Thyroid gland (tissue), 4 donors: ENCODE measurements around the gene NSL1. TPM values are rescaled to one million over a fixed set of nuclear protein-coding genes. Genes with fewer than 3 reads are reported as not detected.

Experiments used
- DNase-seq, 2 donors: peaks; one replicate each; pipeline ENCODE4 v3.0.0-alpha.2; 2019
- H3K27ac ChIP-seq, 3 donors: fragments of 200-600 bp; sonication (generic); 1 replicate in 2 of 3; 2 replicates in 1 of 3; pipeline ENCODE4 v1.5.1; 2016 to 2019; ENCODE audit warnings: mild to moderate bottlenecking in 1 of 3, moderate library complexity in 1 of 3
- H3K27me3 ChIP-seq: fragments of 200-600 bp; sonication (generic); one replicate; pipeline ENCODE4 v1.5.1; 2019
- H3K36me3 ChIP-seq, 2 donors: fragments of 200-600 bp; sonication (generic); one replicate each; pipeline ENCODE4 v1.5.1; 2016 to 2019
- H3K4me1 ChIP-seq, 2 donors: fragments of 200-600 bp; sonication (generic); one replicate each; pipeline ENCODE4 v1.5.1; 2017 to 2019
- H3K4me3 ChIP-seq, 3 donors: fragments of 200-600 bp; sonication (generic); replicated peaks in 1 of 3; 1 replicate in 2 of 3; 2 replicates in 1 of 3; pipeline ENCODE4 v1.5.1; 2016; ENCODE audit warnings: mild to moderate bottlenecking in 1 of 3
- H3K9me3 ChIP-seq: fragments of 200-600 bp; sonication (generic); one replicate; pipeline ENCODE4 v1.5.1; 2017
- CTCF ChIP-seq, 6 experiments: fragments of 200-600 bp in 3 of 6; fragments of 450-650 bp in 3 of 6; sonication (generic) in 3 of 6; IDR thresholded peaks; one replicate each; pipeline ENCODE4 v1.5.1; 2016 to 2019; ENCODE audit warnings: antibody characterized with exemption in 6 of 6, mild to moderate bottlenecking in 2 of 6, inconsistent platforms in 1 of 6, moderate library complexity in 1 of 6
- POLR2A ChIP-seq, 2 donors: fragments of 450-650 bp; IDR thresholded peaks; one replicate each; pipeline ENCODE4 v1.6.1; 2017; ENCODE audit warnings: antibody characterized with exemption in 2 of 2, mild to moderate bottlenecking in 2 of 2, moderate library complexity in 1 of 2
- WGBS, 2 donors: methylation state at CpG; one replicate each; pipeline ENCODE4 v1.1.5; 2017; 5-methylcytosine and 5-hydroxymethylcytosine counted together
- intact Hi-C: fragments of 100-400 bp; cut with DNase I; formaldehyde crosslinking; loops from one replicate; pipeline ENCODE4 v1.15.1; 2023
- total RNA-seq, 4 donors: library from RNA; depleted of rRNA; stranded (reverse); fragments of >200 nt; gene quantifications; one replicate each; pipeline ENCODE4 v1.2.3, GENCODE V29; 2016

Gene NSL1
- total RNA-seq, 4 donors from 2014 or later = 47.5 to 62.8 (median 62.2) TPM

DNA sequence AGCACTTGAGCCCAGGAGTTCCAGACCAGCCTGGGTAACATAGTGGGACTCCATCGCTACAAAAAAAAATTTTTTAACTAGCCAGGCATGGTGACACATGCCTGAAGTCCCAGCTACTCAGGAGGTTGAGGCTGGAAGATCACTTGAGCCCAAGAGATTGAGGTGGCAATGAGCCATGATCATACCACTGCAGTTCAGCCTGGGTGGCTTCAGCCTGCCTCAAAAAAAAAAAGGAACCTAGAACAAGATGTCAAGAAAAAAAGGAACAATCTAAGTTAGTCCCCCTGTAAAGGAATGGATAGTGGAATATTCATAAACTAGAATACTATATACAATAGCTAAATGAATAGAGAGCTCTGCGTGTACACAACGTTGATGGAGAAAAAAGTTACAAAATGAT lies 14.4 kb downstream of the NSL1 start:
- no peak overlapping the region for H3K4me3 ChIP-seq
- WGBS, 2 donors = 94% methylated on average over 3 of the region's 3 CpGs
- no peaks in the 10 kb centered on the region for H3K4me1 ChIP-seq
- no peaks in the 10 kb centered on the region for H3K9me3 ChIP-seq
- DNase-seq = peak; percentile 10 to 20
- H3K27me3 ChIP-seq = no peaks in the 10 kb centered on the region
- H3K36me3 ChIP-seq = peaks cover 0 to 2% of the 10 kb centered on the region in 2 donors
- TF ChIP-seq CTCF (IDR thresholded peaks at IDR 0.05) (no peak), POLR2A (IDR thresholded peaks at IDR 0.05) (no peak)
- H3K27ac ChIP-seq = no peak overlapping the region
- intact Hi-C loops = no loop called here

GRCh38 chr1:212775241-212775640 lies 16.3 kb downstream of the NSL1 start:
- no peak overlapping the region for H3K4me3 ChIP-seq
- H3K27me3 ChIP-seq = no peaks in the 10 kb centered on the region
- H3K4me1 ChIP-seq = no peaks in the 10 kb centered on the region
- intact Hi-C loops = no loop called here
- TF ChIP-seq POLR2A (IDR thresholded peaks at IDR 0.05) (no peak), CTCF (IDR thresholded peaks at IDR 0.05) (no peak)
- no peaks in the 10 kb centered on the region for H3K9me3 ChIP-seq
- no peak overlapping the region for H3K27ac ChIP-seq
- DNase-seq = no peak
- no peaks in the 10 kb centered on the region for H3K36me3 ChIP-seq

DNA sequence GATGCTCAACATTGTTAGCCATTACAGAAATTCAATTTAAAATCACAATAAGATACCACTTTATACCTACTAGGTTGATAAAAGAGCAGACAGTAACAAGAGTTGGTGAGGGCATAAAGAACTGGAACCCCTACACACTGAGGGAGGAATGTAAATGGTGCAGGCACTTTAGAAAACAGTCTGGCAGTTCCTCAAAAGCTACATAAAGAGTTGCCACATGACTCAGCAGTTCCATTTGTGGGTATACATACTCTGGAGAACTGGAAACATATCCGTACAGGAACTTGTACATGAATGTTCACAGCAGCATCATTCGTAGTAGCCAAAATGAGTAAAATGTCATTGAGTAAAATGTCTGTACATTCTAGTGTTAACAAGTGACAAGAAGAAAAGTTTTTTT lies 17.0 kb downstream of the NSL1 start:
- H3K36me3 ChIP-seq = no peaks in the 10 kb centered on the region
- intact Hi-C loops = no loop called here
- WGBS, 2 donors = 85 to 89% methylated on average over 2 of the region's 2 CpGs
- no peak for DNase-seq
- H3K27ac ChIP-seq = no peak overlapping the region
- H3K4me1 ChIP-seq = no peaks in the 10 kb centered on the region
- H3K9me3 ChIP-seq = no peaks in the 10 kb centered on the region
- TF ChIP-seq POLR2A (IDR thresholded peaks at IDR 0.05) (no peak), CTCF (IDR thresholded peaks at IDR 0.05) (no peak)
- H3K27me3 ChIP-seq = no peaks in the 10 kb centered on the region
- no peak overlapping the region for H3K4me3 ChIP-seq

- 99% methylated on average over 2 of the region's 2 CpGs for WGBS, 2 donors
- Histone ChIP-seq H3K36me3 (peaks cover 0 to 3% of the 10 kb centered on the region in 2 donors), H3K9me3 (no peaks in the 10 kb centered on the region), H3K4me1 (no peaks in the 10 kb centered on the region), H3K4me3 (no peak overlapping the region), H3K27ac (no peak overlapping the region), H3K27me3 (no peaks in the 10 kb centered on the region)
- TF ChIP-seq CTCF (IDR thresholded peaks at IDR 0.05) (no peak), POLR2A (IDR thresholded peaks at IDR 0.05) (no peak)
- no peak for DNase-seq
- intact Hi-C loops = no loop called here
Measured at GRCh38 chr1:212773011-212773410, 18.6 kb downstream of the NSL1 start.

DNA sequence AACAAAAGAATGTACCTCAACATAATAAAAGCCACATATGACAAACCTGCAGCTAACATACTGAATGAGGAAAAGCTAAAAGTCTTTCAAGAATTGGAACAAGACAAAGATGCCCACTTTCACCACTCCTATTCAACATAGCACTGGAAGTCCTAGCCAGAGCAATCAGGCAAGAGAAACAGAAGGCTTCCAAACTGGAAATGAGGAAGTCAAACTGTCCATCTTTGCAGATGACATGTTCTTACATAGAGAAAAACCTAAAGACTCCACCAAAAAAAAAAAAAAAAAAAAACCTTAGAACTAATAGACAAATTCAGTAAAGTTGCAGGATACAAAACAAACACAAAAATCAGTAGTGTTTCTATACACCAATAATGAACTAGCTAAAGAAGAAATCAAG lies 20.2 kb downstream of the NSL1 start:
- Histone ChIP-seq H3K9me3 (no peaks in the 10 kb centered on the region), H3K4me1 (no peaks in the 10 kb centered on the region), H3K36me3 (peaks cover 0 to 3% of the 10 kb centered on the region in 2 donors), H3K4me3 (no peak overlapping the region), H3K27ac (no peak overlapping the region), H3K27me3 (no peaks in the 10 kb centered on the region)
- no peak for DNase-seq
- intact Hi-C loops = no loop called here
- TF ChIP-seq CTCF (IDR thresholded peaks at IDR 0.05) (no peak), POLR2A (IDR thresholded peaks at IDR 0.05) (no peak)
